ENCODE data around the gene OPA3. TPM values are rescaled to one million over a fixed set of nuclear protein-coding genes. Genes with fewer than 3 reads are reported as not detected.

OPA3 gene
- total and polyA plus RNA-seq, 2 experiments from 2014 or later: 11.5 to 14.5 TPM

DNA sequence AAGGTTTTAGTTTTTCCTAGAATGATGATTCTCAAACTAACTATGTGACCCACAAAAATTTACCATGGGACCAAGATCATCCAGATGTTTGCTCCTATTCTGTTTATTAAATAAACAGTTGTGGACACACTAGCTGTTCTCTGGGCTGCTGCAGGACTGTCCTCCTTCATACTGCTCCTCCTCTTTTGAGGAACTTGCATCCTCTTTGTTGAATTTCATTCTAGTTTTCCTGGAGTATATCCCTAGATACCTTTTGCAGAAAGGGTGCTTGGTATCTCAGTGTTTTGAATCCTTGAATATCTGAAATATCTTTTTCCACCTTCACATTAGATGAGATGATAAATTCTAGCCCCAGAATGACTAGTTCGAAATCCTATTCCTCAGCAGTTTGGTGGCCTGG is 53.3 kb downstream of the OPA3 start:
- H3K4me1 Mint-ChIP-seq: peaks cover 12% of the 10 kb centered on the region
- no peak for ATAC-seq

More for the DNA sequence above, 53.3 kb downstream of the OPA3 start:
- Histone ChIP-seq H3K9me2 (ENCODE audit: insufficient read depth) (no peaks in the 10 kb centered on the region), H3K27me3 (ENCODE audit: insufficient read depth) (peaks cover 26% of the 10 kb centered on the region), H3K36me3 (ENCODE audit: insufficient read depth) (0 out of 2 replicates have a peak, but pooled peaks cover 5% of the 10 kb centered on the region), H4K20me1 (replicated peaks; ENCODE audit: insufficient read depth) (peaks cover 7% of the 10 kb centered on the region), H3K4me2 (no peak overlapping the region), H3K4me1 (ENCODE audit: insufficient read depth) (peaks cover 7% of the 10 kb centered on the region), H3K27ac (ENCODE audit: low read depth) (no peak overlapping the region), H3K79me2 (replicated peaks; ENCODE audit: insufficient read depth) (no peaks in the 10 kb centered on the region), H3F3A (replicated peaks; ENCODE audit: low read depth) (peaks cover 16% of the 10 kb centered on the region; the same call in 1 of the 2 replicates), H3K4me3 (no peak overlapping the region), H2AFZ (no peak overlapping the region)
- Mint-ChIP-seq H3K9me3 (peaks cover 16% of the 10 kb centered on the region), H3K36me3 (ENCODE audit: low read depth) (peaks cover 24% of the 10 kb centered on the region; the same call in 2 of the 3 replicates), H3K27me3 (ENCODE audit: insufficient read depth, low read depth, poor library complexity) (peaks cover 27% of the 10 kb centered on the region), H3K4me3 (no peak overlapping the region), H3K27ac (no peak overlapping the region)
- TF ChIP-seq CTCF (conservative IDR thresholded peaks at IDR 0.05; ENCODE audit: low read depth in 2 of 2): no peak
- TF ChIP-seq REST (IDR thresholded peaks at IDR 0.05; ENCODE audit: unreplicated experiment): no peak
- no peak for TF ChIP-seq EZH2 (IDR thresholded peaks at IDR 0.05; ENCODE audit: low read depth, unreplicated experiment)
- TF ChIP-seq ZNF114 (CRISPR knock-in tag; IDR thresholded peaks at IDR 0.05): no peak
- TF ChIP-seq NANOG (IDR thresholded peaks at IDR 0.05; ENCODE audit: borderline replicate concordance): no peak
- no peak for DNase-seq (ENCODE audit: low spot score)

Measured in GM23338 (cell line).